ENCODE results near the gene GFPT2. TPM values are rescaled to one million over a fixed set of nuclear protein-coding genes. Genes with fewer than 3 reads are reported as not detected.

GFPT2 gene
- total RNA-seq, 2 donors from 2014 or later, result 0.62 to 3.2 TPM

DNA sequence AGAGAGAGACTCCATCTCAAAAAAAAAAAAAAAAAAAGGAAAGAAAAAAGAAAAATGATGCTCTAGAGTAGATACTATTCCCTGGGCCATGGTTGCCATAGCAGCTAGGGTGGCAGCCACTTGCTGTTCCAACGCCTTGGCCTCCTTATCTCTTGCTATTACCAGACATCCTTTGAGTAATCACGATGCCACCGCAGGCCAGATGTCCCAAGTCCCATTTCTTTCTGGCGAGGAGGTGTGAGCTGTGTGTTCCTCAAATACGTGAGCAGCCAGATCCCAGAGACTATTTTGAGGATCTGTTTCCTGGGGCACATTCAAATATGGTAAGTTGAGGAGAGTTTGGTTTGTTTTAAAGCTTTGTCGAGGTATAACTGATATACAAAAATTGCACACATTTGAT, 23.4 kb upstream of the GFPT2 start:
- H3K27ac ChIP-seq, result no peak overlapping the region
- TF ChIP-seq, protein P1, sequence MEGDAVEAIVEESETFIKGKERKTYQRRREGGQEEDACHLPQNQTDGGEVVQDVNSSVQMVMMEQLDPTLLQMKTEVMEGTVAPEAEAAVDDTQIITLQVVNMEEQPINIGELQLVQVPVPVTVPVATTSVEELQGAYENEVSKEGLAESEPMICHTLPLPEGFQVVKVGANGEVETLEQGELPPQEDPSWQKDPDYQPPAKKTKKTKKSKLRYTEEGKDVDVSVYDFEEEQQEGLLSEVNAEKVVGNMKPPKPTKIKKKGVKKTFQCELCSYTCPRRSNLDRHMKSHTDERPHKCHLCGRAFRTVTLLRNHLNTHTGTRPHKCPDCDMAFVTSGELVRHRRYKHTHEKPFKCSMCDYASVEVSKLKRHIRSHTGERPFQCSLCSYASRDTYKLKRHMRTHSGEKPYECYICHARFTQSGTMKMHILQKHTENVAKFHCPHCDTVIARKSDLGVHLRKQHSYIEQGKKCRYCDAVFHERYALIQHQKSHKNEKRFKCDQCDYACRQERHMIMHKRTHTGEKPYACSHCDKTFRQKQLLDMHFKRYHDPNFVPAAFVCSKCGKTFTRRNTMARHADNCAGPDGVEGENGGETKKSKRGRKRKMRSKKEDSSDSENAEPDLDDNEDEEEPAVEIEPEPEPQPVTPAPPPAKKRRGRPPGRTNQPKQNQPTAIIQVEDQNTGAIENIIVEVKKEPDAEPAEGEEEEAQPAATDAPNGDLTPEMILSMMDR (IDR thresholded peaks at IDR 0.05), result no peak
- H3K4me3 ChIP-seq, result no peak overlapping the region

DNA sequence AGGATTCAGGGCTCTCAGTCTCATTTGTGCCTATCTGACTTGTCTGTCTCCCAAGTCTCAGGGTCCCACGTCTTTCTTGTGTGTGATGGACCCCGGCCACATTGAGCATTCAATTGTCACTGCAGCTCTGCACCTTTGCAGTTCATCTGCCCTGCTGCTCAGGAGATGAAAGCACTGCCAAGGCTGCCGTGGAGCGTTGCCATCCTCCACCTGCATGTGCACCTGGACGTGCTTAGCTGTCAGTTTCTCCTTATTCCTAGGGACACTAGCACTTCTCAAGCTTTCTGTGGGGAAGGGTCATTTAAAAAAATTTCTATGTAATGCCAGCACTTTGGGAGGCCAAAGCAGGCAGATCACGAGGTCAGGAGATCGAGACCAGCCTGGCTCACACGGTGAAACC, 22.8 kb upstream of the GFPT2 start:
- DNase-seq, result no peak
- H3K27me3 ChIP-seq, result no peaks in the 10 kb centered on the region
- TF ChIP-seq, protein P1 (IDR thresholded peaks at IDR 0.05), result no peak
- H3K4me3 ChIP-seq, result no peak overlapping the region
- H3K9me3 ChIP-seq, result no peaks in the 10 kb centered on the region
- H3K27ac ChIP-seq, result no peak overlapping the region
- H3K9ac ChIP-seq (ENCODE audit: low read depth in 2 of 2, low read length in 2 of 2), result no peak overlapping the region
- H3K4me1 ChIP-seq, result no peaks in the 10 kb centered on the region
- no peaks in the 10 kb centered on the region for H3K36me3 ChIP-seq
- intact Hi-C loops (cut with DNase I), result no loop called here

More for the DNA sequence above, 23.4 kb upstream of the GFPT2 start:
- Histone ChIP-seq H3K4me1 (no peaks in the 10 kb centered on the region), H3K9me3 (no peaks in the 10 kb centered on the region), H3K27me3 (no peaks in the 10 kb centered on the region), H3K9ac (ENCODE audit: low read depth in 2 of 2, low read length in 2 of 2) (no peak overlapping the region), H3K36me3 (no peaks in the 10 kb centered on the region)
- DNase-seq, result no peak
- intact Hi-C loops (cut with DNase I), result no loop called here

DNA sequence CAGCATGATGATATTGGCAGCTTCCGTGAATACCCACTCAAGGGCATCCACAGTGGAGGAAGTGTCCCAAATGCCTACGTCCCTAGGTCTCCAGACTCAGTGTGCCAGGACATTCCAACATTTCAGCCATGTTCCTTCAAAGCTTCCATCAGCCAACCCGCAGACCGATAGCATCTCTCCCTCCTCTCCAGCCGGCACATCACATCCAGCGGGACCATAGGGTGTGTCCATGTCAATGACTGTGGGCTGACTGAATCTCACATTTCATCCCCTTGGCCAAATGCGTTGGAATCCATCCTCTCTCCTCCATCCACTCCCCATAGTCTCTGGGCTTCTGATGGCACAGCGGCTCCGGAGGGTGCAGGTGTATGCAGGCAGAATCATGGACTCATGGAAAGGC, 22.2 kb upstream of the GFPT2 start:
- Histone ChIP-seq H3K27me3 (no peaks in the 10 kb centered on the region), H3K9ac (ENCODE audit: low read depth in 2 of 2, low read length in 2 of 2) (no peak overlapping the region), H3K36me3 (no peaks in the 10 kb centered on the region), H3K9me3 (no peaks in the 10 kb centered on the region), H3K4me1 (no peaks in the 10 kb centered on the region), H3K4me3 (no peak overlapping the region), H3K27ac (no peak overlapping the region)
- intact Hi-C loops (cut with DNase I), result no loop called here
- TF ChIP-seq, protein P1 (IDR thresholded peaks at IDR 0.05), result no peak
- no peak for DNase-seq

DNA sequence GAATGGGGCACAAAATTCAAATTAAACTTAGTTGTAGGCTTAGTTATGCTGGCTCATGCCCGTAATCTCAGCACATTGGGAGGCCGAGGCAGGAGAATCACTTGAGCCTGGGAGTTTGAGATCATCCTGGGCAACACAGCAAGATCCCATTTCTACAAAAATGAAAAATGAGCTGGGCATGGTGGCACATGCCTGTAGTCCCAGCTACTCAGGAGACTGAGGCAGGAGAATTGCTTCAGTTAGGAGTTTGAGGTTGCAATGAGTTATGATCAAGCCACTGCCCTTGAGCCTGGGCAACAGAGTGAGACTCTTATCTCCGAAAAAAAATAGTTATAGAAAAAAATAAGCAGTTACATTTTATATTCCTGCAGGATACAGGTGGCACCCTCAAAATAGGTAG, 20.7 kb upstream of the GFPT2 start:
- H3K4me1 ChIP-seq, result no peaks in the 10 kb centered on the region
- no peaks in the 10 kb centered on the region for H3K36me3 ChIP-seq
- TF ChIP-seq, protein P1 (IDR thresholded peaks at IDR 0.05), result no peak
- no peak overlapping the region for H3K4me3 ChIP-seq
- H3K27me3 ChIP-seq, result no peaks in the 10 kb centered on the region
- no peak for DNase-seq
- no peak overlapping the region for H3K9ac ChIP-seq (ENCODE audit: low read depth in 2 of 2, low read length in 2 of 2)
- intact Hi-C loops (cut with DNase I), result no loop called here
- no peaks in the 10 kb centered on the region for H3K9me3 ChIP-seq
- no peak overlapping the region for H3K27ac ChIP-seq

GRCh38 chr5:180373454-180373853, 20.3 kb upstream of the GFPT2 start:
- intact Hi-C loops (cut with DNase I), result no loop called here
- TF ChIP-seq, protein P1 (IDR thresholded peaks at IDR 0.05), result no peak
- H3K4me1 ChIP-seq, result no peaks in the 10 kb centered on the region
- H3K36me3 ChIP-seq, result no peaks in the 10 kb centered on the region
- no peak overlapping the region for H3K9ac ChIP-seq (ENCODE audit: low read depth in 2 of 2, low read length in 2 of 2)
- H3K27me3 ChIP-seq, result no peaks in the 10 kb centered on the region
- no peaks in the 10 kb centered on the region for H3K9me3 ChIP-seq
- no peak overlapping the region for H3K27ac ChIP-seq
- no peak for DNase-seq
- no peak overlapping the region for H3K4me3 ChIP-seq

GRCh38 chr5:180371949-180372348, 18.8 kb upstream of the GFPT2 start:
- Histone ChIP-seq H3K27ac (no peak overlapping the region), H3K9ac (ENCODE audit: low read depth in 2 of 2, low read length in 2 of 2) (no peak overlapping the region), H3K4me1 (no peaks in the 10 kb centered on the region), H3K9me3 (no peaks in the 10 kb centered on the region), H3K27me3 (no peaks in the 10 kb centered on the region), H3K4me3 (no peak overlapping the region), H3K36me3 (no peaks in the 10 kb centered on the region)
- TF ChIP-seq, protein P1 (IDR thresholded peaks at IDR 0.05), result no peak
- no peak for DNase-seq
- intact Hi-C loops (cut with DNase I), result no loop called here

Measured in colonic mucosa (tissue), 4 donors.